Activated CD8-positive, alpha-beta memory T cell treated with anti-CD3 and anti-CD28 coated beads for 36 hours (primary cell): ENCODE measurements around the gene ITIH5. TPM values are rescaled to one million over a fixed set of nuclear protein-coding genes. Genes with fewer than 3 reads are reported as not detected.

Experiments
- CTCF ChIA-PET: fragments of 350-600 bp; sonication (Branson Sonifier 250); formaldehyde crosslinking; loops from one replicate; lab custom pipeline; 2021; ENCODE audit warnings: antibody characterized with exemption; lab: Charles Lee
- POLR2A ChIA-PET: fragments of 350-600 bp; sonication (Branson Sonifier 250); formaldehyde crosslinking; loops from one replicate; lab custom pipeline; 2021; ENCODE audit warnings: antibody characterized with exemption; lab: Charles Lee
- total RNA-seq, 2 experiments: library from RNA; stranded (reverse); gene quantifications; one replicate each; pipeline ENCODE4 v1.2.3, GENCODE V29; 2021

The ITIH5 gene
- total RNA-seq, 2 experiments from 2014 or later: not detected

DNA sequence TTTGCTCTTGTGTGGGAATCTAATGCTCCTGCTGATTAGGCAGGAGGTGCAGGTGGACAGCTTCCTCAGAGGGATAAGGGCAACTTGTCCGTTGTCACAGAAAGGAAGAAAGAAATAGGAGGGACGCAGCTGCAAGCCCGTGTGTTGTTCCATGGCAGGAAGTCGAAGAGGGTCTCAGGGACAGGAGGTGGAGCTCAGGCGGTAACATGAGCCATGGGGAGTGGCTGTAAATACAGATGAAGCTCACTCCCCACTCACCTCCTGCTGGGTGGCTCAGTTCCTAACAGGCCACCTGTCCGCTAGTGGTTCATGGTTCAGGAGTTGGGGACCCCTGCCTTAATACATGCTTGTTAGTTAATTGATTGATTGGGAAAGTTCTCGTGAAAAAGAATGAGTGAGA, 154.3 kb downstream of the ITIH5 start:
- POLR2A ChIA-PET: no interaction called here
- CTCF ChIA-PET: no interaction called here

DNA sequence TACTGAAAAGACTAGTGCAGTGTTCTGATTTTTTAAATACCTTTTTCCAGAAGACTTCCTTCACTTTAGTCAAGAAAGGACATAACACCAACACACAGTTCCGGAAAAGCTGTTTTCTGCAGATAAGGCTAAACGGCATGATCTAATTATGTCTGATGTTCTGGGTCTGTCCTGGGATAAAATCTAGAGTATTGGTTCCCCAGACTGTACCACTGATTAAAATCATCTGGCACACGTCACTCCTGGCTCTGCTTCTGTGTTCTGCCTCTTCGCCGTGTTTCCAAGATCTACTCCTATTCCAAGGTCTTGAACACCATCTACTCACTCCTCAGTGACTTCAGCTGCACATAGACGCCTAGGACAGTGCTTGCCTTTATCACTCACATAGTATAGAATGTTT, 155.2 kb downstream of the ITIH5 start:
- CTCF ChIA-PET: no interaction called here
- POLR2A ChIA-PET: no interaction called here

Other genes starting within 250 kb of the ITIH5 start
- not detected for gene ITIH2, start 36.4 kb upstream of the ITIH5 start, total RNA-seq
- gene KIN, start 121.0 kb upstream of the ITIH5 start, total RNA-seq: 10 to 100 TPM; 13.9 to 15.9 TPM
- 100 to 1,000 TPM; 293 to 296 TPM for gene ATP5F1C, start 121.2 kb upstream of the ITIH5 start, total RNA-seq
- 10 to 100 TPM; 19.4 to 20.3 TPM for gene TAF3, start 151.5 kb upstream of the ITIH5 start, total RNA-seq